ENCODE data around the gene CBFA2T3.

GRCh38 chr16:88879788-88880055, 97.3 kb downstream of the CBFA2T3 start:
- TF ChIP-seq REST (IDR thresholded peaks at IDR 0.05; ENCODE audit: low read depth): no peak
- no peak for TF ChIP-seq EP300 (IDR thresholded peaks at IDR 0.05; ENCODE audit: borderline replicate concordance)
- TF ChIP-seq FOXM1 (IDR thresholded peaks at IDR 0.05; ENCODE audit: borderline replicate concordance, low read depth): no peak
- no peak for TF ChIP-seq EGR1 (IDR thresholded peaks at IDR 0.05)
- TF ChIP-seq CEBPB (IDR thresholded peaks at IDR 0.05): no peak
